Measurements from ENCODE around the gene CENPU.

DNA sequence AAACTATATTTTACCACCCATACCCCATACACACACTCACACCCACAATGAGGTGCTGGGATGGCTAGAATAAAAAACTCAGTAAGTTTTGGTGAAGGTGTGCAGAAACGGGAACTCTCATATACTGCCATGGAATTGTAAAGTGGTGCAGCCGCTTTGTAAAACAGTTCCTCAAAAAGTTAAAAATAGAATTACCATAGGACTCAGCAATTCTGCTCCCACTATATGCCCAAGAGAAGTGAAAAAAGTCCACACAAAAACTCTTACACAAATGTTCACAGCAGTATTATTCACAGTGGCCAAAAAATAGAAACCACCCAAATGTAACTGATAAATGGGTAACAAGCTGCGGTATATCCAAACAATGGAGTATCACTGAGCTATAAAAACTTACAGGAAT is 6.5 kb downstream of the CENPU start:
- TF ChIP-seq, protein P1, sequence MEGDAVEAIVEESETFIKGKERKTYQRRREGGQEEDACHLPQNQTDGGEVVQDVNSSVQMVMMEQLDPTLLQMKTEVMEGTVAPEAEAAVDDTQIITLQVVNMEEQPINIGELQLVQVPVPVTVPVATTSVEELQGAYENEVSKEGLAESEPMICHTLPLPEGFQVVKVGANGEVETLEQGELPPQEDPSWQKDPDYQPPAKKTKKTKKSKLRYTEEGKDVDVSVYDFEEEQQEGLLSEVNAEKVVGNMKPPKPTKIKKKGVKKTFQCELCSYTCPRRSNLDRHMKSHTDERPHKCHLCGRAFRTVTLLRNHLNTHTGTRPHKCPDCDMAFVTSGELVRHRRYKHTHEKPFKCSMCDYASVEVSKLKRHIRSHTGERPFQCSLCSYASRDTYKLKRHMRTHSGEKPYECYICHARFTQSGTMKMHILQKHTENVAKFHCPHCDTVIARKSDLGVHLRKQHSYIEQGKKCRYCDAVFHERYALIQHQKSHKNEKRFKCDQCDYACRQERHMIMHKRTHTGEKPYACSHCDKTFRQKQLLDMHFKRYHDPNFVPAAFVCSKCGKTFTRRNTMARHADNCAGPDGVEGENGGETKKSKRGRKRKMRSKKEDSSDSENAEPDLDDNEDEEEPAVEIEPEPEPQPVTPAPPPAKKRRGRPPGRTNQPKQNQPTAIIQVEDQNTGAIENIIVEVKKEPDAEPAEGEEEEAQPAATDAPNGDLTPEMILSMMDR (IDR thresholded peaks at IDR 0.05 in 8 of 11, conservative IDR thresholded peaks at IDR 0.05 in 3 of 11) = no peak
- TF ChIP-seq POLR2A (IDR thresholded peaks at IDR 0.05) (no peak), POLR2AphosphoS5 (IDR thresholded peaks at IDR 0.05) (no peak)
